SK-N-SH treated with all-trans-retinoic acid at 6 μM for 48 hours (cell line): ENCODE measurements around the gene ESAM.

ENCODE experiments used
- ARNTL ChIP-seq: fragments of 450-650 bp; formaldehyde crosslinking; IDR thresholded peaks from 2 replicates; pipeline ENCODE4 v1.5.0; 2020; ENCODE audit warnings: low read depth, mild to moderate bottlenecking, moderate library complexity, borderline replicate concordance
- PPARA ChIP-seq: fragments of 250-450 bp; sonication (Bioruptor Pico); IDR thresholded peaks from 2 replicates; pipeline ENCODE4 v1.5.0; 2020; ENCODE audit warnings: mild to moderate bottlenecking, borderline replicate concordance
- ZFP3 ChIP-seq: fragments of 250-450 bp; sonication (Bioruptor Pico); IDR thresholded peaks from 2 replicates; pipeline ENCODE4 v1.5.0; 2020; ENCODE audit warnings: mild to moderate bottlenecking, moderate library complexity
- TF ChIP-seq, protein P1 (sequence below): fragments of 250-450 bp; sonication (Bioruptor Pico); IDR thresholded peaks from 2 replicates; pipeline ENCODE4 v1.8.0; 2020; ENCODE audit warnings: mild to moderate bottlenecking, moderate library complexity, borderline replicate concordance

- no peak for TF ChIP-seq ARNTL (CRISPR knock-in tag)
- TF ChIP-seq, protein P1, sequence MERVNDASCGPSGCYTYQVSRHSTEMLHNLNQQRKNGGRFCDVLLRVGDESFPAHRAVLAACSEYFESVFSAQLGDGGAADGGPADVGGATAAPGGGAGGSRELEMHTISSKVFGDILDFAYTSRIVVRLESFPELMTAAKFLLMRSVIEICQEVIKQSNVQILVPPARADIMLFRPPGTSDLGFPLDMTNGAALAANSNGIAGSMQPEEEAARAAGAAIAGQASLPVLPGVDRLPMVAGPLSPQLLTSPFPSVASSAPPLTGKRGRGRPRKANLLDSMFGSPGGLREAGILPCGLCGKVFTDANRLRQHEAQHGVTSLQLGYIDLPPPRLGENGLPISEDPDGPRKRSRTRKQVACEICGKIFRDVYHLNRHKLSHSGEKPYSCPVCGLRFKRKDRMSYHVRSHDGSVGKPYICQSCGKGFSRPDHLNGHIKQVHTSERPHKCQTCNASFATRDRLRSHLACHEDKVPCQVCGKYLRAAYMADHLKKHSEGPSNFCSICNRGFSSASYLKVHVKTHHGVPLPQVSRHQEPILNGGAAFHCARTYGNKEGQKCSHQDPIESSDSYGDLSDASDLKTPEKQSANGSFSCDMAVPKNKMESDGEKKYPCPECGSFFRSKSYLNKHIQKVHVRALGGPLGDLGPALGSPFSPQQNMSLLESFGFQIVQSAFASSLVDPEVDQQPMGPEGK (CRISPR knock-in tag), result no peak
- TF ChIP-seq ZFP3 (CRISPR knock-in tag), result no peak
- TF ChIP-seq PPARA (CRISPR knock-in tag), result no peak
These were observed 34.0 kb downstream of the ESAM start for GRCh38 chr11:124728134-124728533.
